Measurements from ENCODE around the gene NBPF1.
"Not testable (repeated sequence)": the region's sequence is repeated elsewhere in the genome, so short reads cannot be mapped to it uniquely, and the experiment has no call there.

The NBPF1 gene

DNA sequence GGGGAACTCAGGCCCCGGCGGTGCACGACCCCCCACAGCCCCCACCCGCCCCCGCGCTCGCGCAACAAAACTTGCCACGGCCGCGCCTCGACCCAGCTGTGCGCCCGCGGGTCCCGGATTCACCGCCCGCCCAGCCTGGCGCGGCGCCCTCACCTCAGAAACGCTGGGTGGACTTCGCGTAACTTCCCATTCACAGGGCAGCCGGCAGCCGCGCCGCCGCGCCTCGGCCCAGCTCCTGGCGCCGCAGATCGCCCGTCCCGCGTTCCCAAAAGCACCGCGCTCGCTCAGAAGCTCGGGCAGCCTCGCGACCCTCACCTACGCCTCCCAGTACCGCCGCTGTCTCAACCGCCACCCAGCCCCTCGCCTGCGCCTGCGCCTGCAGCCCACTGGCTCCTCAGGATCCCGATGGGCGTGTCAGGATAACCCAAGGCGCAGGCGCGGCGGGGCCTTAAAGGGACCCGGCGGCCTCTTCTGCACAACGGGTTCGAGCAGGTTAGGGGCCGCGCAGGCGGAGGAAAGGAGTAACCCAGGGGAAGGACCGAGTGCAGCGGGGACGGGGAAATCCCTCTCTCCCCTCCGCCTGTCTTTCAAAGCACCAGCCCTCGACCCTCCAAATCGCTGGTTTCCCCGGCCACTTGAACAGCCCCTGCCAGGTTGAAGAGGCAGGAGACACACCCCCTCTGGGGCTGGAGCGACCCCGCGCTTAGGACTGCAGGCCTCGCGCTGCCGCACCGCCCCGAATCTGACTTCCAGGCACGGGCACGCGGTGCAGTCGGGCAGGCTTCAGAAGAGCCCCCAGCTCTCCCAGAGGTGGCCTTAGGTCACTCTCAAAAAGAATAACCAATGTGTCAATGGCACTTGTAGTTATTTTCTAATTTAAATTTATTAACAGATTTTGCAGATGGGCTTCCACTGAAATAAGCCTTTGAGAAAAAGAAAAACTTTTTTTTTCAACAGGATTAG, at the start of gene NBPF1:
Gene NBPF1 (minus strand): TSS at position 380 of the 963 bp plus-strand sequence.
- DNase-seq (ENCODE audit: low read depth in 3 of 3), result peak; percentile 90 to 99 (median 98)

DNA sequence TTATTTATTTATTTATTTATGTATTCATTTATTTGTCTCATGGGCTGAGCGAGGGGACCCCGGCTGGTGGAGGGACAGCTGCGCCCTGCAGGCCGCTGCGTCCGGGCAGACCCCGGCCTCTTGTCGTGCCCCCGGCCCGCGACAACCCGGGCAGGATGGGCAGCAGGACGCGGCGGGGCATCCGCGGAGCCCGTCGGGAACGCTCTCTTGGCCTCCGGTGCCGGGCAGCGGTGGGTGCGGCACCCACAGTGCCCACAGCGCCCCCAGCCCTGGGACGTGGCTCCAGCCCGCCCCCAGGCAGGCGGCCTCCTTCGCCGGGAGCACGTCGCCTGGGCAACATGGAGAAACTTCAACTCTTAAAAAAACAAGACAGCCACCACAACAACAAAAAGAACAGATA, 44.9 kb upstream of the NBPF1 start:
- not testable (repeated sequence) for DNase-seq (ENCODE audit: low read depth in 3 of 3)

DNA sequence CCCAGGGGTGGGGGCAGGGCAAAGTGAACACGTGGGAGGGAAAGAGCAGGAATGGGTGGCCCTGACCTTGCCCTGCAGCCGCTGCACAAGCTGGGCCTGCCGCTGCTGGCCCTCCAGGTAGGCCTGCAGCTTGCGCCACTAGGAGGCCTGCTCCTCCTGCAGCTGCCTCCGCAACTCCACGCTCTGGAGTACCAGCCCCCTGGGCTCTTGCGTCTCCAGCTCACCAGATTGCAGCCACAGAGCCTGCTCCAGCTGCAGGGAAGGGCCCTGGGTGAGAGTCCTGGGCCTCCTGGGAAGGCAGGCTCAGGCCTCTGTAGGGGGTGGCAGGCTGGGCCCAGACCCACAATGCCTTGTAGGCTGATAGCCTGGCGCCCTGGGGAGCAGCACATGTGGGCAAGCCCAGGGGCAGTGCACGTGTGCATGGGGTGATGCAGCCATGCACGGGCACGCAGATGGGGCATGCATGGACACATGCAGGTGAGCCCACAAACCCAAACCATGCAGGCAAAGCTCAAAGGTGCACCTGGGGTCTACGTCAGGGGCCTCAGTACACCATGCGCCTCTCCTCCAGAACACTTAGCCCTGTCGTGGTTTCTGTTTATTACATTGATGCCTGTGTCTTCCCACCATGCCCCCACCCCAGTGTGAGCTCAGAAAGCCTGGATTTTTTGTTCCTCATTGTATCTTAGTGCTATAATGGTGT, 43.8 kb upstream of the NBPF1 start:
- not testable (repeated sequence) for DNase-seq (ENCODE audit: low read depth in 3 of 3)

DNA sequence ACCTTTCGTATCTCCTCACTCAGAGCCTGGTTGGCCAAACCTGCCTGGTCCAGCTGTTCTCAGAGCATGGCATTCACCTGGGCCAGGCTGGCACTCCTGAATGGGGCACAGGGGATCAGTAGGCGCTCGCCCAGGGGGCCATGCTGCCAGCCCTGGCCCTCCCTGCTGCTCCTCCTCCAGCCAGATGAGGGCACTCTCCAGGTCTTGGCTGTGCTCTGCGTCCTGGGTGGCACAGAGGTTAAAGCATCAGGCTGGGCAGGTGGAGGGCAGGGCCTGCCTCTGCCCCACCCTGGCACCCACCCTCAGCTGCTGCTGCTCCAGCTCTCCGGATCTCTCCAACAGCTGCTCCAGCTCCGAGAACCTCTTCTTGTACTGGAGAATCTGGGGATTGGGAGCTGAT, 43.2 kb upstream of the NBPF1 start:
- DNase-seq (ENCODE audit: low read depth in 3 of 3), result not testable (repeated sequence)

DNA sequence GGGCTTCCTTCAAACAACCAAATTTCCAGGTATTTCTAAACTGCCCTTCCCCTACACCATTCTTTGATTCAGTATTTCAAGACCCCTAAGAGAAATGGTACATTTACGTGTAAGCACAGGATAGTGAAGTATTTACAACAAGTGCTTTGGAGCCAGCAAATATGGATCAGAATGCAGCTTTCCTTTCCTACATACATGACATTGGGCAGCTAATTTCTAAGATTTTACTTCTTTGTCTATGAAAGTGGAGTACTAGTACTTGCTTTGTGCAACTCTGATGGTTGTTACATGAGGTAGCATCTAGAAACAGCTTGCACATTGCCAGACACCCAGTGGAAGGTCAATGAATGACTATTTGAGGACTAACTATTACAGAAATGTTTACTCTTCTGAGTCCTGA, 38.2 kb upstream of the NBPF1 start:
- not testable (repeated sequence) for DNase-seq (ENCODE audit: low read depth in 3 of 3)

DNA sequence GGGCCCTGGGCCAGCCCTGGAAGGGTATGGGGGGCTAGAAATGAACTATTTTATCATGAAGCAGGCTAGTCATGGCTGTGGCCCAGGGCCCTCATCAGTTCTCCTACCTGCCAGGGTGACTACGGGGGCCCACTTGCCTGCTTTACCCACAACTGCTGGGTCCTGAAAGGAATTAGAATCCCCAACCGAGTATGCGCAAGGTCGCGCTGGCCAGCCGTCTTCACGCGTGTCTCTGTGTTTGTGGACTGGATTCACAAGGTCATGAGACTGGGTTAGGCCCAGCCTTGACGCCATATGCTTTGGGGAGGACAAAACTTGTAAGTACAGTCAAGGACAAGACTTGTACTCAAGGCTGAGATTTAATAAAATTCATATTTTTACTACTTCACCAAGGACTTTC, 36.6 kb upstream of the NBPF1 start:
- DNase-seq (ENCODE audit: low read depth in 3 of 3), result not testable (repeated sequence)

DNA sequence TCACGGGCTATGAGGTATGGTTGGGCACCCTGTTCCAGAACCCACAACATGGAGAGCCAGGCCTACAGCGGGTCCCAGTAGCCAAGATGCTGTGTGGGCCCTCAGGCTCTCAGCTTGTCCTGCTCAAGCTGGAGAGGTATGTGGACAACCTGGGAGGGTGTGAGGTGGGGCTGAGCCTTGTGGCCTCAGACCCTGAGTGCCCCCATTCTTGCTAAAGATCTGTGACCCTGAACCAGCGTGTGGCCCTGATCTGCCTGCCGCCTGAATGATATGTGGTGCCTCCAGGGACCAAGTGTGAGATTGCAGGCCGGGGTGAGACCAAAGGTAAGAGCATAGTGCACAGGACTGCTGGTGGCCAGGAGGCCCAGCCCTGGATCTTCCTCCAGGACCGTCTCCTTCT, 36.0 kb upstream of the NBPF1 start:
- not testable (repeated sequence) for DNase-seq (ENCODE audit: low read depth in 3 of 3)

DNA sequence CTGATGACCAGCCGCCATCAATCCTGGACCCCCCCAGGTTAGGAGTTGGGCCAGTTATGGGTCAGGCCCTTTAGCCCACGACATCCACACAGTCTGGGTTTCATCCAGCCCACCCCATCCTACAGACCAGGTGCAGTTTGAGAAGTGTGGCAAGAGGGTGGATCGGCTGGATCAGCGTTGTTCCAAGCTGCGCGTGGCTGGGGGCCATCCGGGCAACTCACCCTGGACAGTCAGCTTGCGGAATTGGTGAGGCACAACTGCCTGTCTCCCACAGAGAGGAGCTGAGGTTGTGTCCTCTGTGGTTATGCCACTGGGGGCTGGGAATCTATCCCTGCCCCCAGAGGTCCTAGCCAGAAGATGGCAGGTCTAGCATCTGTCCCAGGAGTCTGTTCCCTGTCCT, 35.4 kb upstream of the NBPF1 start:
- DNase-seq (ENCODE audit: low read depth in 3 of 3), result not testable (repeated sequence)

DNA sequence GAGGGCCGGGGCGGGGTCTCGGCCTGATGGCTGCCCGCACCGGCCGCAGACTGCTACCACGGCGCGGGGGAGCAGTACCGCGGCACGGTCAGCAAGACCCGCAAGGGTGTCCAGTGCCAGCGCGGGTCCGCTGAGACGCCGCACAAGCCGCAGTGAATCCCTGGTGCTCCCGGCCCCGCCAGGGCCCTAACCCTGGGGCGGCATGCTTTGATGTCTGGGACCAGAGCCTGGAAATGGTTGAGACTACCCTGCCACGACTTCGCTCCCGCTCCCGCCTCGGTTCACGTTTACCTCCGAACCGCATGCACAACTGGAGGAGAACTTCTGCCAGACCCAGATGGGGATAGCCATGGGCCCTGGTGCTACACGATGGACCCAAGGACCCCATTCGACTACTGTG, 34.9 kb upstream of the NBPF1 start:
- not testable (repeated sequence) for DNase-seq (ENCODE audit: low read depth in 3 of 3)

DNA sequence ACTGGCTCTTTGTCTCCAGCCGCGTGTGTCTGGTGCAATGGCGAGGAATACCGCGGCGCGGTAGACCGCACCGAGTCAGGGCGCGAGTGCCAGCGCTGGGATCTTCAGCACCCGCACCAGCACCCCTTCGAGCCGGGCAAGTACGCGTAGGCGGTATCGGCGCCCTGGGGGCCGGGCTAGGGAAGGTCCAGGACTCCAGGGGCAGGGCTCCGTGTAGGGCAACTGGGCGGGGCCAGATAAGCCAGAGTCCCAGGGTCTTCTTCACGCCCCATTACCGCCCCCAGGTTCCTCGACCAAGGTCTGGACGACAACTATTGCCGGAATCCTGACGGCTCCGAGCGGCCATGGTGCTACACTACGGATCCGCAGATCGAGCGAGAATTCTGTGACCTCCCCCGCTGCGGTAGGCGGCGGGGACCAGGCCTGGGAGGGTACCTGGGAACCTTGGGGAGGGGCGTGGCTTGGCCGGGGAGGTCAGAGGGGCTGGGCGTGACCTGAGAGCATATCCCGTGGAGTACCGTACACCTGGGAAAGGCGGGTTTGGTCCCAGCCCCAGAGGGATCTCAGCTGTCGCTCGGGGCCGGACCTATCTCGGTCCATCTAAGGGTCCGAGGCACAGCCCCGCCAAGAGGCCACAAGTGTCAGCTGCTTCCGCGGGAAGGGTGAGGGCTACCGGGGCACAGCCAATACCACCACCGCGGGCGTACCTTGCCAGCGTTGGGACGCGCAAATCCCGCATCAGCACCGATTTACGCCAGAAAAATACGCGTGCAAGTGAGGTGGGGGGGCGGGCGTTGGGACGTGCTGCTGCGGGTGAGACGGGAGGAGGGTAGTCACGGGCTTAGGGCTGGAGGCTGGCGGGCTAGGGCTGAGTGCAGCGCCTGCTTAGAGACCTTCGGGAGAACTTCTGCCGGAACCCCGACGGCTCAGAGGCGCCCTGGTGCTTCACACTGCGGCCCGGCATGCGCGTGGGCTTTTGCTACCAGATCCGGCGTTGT, 34.1 kb upstream of the NBPF1 start:
- peak in 1 of 3 experiments; percentile 35 for DNase-seq (ENCODE audit: low read depth in 3 of 3)

DNA sequence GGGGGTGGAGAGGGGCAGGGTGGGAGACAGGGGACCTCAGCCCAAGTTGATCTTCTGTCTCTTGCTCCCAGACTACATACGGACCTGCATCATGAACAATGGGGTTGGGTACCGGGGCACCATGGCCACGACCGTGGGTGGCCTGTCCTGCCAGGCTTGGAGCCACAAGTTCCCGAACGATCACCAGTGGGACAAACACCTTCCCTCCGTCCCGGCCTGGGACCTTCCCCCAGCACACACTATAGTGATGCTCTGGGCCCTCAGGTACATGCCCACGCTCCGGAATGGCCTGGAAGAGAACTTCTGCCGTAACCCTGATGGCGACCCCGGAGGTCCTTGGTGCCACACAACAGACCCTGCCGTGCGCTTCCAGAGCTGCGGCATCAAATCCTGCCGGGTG, 33.4 kb upstream of the NBPF1 start:
- not testable (repeated sequence) for DNase-seq (ENCODE audit: low read depth in 3 of 3)

DNA sequence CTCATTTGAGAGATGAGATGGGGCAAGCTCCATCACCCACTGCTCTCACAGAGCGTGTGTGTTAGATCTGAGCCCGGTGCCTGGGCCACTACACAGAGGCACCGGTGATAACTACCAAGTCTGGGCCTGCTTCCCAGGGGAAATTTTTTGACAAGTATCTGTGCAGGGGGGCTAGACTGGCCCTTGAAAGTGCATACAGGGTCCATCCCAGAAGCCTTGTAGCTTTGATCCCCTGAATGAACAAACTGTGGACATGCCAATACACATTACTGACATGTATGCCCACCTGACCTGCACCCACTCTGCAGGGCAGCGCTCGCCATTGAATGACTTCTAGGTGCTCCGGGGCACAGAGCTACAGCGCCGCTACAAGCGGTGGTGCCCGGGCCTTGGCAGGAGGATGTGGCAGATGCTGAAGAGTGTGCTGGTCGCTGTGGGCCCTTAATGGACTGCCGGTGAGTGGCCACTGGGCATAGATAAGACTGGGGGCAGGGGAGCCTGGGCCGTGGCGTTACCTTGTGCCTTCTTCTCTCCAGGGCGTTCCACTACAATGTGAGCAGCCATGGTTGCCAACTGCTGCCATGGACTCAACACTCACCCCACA, 32.8 kb upstream of the NBPF1 start:
- not testable (repeated sequence) for DNase-seq (ENCODE audit: low read depth in 3 of 3)

DNA sequence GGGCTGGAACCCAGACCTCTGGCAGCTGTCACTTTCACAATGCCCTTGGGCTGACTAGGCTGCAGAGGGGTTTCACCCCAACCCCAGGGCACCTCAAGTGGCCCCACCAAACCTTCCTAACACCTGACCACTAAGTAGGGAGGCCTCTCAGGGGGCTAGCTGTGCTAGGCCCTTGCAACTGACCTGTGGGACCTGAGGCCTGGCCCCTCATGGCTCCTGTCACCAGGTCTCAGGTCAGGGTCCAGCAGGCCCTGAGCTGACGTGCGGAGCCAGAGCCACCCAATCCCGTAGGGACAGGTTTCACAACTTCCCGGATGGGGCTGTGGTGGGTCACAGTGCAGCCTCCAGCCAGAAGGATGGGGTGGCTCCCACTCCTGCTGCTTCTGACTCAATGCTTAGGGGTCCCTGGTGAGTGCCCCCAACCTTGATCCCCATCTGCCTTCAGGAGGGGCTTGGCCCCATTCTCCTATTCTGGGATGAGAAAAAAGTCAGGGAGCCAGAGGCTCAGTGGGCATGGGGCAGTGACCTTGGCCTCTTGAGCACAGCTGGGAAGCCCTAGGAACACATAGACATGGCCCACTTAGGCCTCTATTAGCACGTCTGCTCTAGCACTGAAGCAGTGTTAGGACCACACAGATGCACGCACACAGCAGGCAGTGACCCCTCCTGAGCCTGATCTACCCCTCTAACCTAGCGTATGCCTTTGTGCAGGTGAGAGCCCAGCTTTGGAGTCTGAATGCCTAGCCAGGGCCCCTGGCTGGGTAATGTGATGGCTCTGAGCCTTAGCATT, 32.1 kb upstream of the NBPF1 start:
- DNase-seq (ENCODE audit: low read depth in 3 of 3), result not testable (repeated sequence)

DNA sequence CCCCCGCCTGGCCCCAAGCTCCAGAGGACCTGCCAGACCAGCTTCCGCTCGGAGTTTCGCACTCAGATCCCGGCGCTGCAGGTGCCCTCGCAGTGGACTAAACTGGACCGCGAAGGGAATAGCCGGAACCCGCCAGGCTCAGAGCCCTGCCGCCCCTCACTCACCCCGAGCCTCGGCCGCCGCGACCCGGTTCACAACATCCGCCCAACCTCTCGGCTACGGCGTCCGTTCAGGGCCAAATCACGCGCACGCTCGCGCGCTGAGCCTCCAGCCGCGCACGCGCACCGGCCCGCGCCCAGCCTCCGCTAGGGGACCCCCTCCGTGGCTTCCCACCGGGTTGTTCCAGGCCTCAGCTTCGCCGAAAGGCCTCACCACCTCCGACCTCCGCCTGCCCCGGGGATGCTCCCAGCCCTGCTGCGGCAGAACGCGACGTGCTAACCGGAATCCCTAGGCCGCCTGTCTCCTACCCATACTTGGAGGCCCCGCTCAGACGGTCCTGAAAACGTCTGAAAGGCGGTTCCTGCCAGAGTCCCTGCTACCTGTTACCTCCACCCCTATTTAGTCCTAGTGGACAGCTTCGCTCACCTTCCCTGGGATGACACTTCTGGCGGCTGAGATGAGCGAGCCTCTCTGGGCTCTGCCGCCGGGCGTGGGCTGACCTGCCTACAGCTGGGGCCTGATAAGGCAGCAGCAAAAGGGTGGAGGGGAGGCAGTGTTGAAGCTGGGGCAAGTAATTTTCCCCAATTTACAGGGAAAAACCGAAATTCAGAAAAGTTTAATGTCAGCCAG, 31.3 kb upstream of the NBPF1 start:
- peak; percentile 96 to 100 (median 100) for DNase-seq (ENCODE audit: low read depth in 3 of 3)

DNA sequence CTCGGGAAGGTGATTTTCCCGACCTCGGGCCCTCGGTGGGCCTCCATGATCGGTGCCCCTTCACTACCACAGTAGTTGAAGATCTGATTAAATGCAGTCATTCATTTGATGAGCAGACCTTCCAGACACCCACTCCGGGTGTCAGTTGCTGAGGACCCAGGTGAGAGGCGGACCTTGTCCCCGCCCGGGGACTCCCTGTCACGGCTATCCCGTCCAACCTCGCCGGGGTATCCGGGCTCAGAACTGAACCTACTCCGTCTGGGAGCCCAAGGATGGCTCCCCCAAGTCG, 30.8 kb upstream of the NBPF1 start:
- DNase-seq (ENCODE audit: low read depth in 3 of 3), result no peak

DNA sequence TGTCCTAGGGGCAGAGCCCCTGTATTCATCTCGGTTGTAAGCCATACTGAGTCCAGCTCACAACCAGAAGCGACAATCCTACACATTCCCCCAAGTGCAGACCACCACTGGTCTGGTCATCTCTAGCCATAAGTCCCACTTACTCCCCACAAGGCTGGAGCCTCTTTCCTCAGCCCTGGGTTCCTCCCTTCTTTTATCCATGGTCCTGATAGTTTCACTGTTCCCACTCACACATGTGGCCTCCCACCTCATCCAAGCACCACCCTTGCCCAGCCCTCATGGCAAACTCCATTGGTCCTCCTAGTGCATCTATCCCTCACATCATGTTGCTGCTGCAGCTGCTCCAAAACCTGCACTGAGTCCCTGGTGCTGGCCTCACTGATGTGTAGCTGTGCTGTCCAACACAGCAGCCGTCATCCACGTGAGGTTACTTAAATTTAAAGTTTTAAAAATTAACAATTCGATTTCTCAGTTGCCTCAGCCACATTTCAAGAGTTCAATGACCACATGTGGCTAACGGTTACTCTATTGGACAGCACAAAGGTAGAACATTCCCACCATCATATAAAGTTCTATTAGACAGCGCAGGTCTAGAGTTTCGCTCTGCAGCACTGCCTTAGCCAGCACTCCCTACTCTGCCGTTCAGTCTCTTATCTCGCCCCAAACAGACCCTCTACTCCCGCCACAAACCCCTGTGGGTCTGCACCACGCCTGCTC, 30.3 kb upstream of the NBPF1 start:
- DNase-seq (ENCODE audit: low read depth in 3 of 3), result not testable (repeated sequence)

DNA sequence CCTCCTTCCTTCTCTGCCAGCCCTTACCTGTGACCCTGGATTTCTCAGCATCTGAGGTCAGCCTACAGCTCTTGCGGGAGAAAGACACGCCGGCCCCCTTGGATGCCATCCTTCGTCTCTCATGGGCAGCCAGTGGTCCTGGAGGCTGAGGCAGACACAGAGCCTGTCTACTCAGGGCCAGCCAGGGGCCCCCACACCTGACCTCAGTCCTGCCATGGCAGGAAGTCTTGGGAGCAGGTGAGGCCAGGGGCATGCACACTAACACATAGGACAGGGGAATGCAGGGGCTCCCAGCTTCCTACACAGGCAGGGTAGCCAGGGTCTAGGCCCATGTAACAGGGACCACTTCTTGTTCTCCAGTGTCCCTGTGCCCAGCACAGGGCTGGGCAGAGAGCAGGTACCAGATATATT, 29.6 kb upstream of the NBPF1 start:
- not testable (repeated sequence) for DNase-seq (ENCODE audit: low read depth in 3 of 3)

DNA sequence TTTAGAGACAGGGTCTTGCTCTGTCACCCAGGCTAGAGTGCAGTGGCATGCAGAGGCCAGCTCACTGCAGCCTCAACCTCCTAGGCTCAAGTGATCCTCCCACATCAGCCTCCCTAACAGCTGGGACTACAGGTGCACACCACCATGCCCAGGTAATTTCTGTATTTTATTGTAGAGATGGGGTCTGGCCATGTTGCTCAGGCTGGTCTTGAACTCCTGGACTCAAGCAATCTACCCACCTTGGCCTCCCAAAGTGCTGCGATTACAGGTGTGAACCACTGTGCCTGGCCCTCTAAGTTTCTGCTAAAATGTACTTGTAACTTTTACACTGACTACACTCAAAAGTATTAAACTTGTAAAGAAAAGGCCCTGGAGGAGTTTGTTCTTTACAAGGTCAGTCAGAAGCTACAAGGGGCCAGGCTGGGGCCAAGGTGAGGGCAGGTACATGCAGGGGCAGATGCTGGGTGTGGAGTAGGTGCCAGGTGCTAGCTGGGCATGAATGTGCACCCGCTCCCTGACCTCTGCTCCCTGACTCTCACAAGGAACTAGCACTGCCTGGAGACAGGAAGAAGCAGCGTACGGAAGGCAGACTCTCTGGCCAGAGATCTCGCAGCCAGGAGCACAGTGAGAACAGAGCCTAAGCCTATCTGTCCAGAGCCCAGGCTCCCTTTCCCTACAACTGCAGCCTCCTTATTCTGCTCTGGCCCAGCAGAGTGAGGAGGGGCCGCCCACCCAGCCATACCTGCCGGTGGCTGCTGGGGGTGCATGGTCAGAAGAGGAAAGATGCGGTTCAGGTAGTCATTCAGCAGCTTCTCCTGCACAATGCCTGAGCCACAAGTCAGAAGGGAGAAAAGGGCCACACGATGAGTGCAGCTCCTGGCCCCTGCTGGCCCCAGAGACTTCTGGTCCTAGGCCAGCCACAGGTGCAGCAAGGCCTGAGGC, 28.9 kb upstream of the NBPF1 start:
- not testable (repeated sequence) for DNase-seq (ENCODE audit: low read depth in 3 of 3)

All from stimulated activated CD4-positive, alpha-beta T cell treated with anti-CD3 and anti-CD28 coated beads, TNF-alpha, amount 100 ng/mL, for 24 hours (primary cell).